ENCODE results near the gene NEK6. TPM values are rescaled to one million over a fixed set of nuclear protein-coding genes. Genes with fewer than 3 reads are reported as not detected.

The NEK6 gene
- polyA plus RNA-seq, 3 donors: 15.8 to 24.6 (median 18.3) TPM

DNA sequence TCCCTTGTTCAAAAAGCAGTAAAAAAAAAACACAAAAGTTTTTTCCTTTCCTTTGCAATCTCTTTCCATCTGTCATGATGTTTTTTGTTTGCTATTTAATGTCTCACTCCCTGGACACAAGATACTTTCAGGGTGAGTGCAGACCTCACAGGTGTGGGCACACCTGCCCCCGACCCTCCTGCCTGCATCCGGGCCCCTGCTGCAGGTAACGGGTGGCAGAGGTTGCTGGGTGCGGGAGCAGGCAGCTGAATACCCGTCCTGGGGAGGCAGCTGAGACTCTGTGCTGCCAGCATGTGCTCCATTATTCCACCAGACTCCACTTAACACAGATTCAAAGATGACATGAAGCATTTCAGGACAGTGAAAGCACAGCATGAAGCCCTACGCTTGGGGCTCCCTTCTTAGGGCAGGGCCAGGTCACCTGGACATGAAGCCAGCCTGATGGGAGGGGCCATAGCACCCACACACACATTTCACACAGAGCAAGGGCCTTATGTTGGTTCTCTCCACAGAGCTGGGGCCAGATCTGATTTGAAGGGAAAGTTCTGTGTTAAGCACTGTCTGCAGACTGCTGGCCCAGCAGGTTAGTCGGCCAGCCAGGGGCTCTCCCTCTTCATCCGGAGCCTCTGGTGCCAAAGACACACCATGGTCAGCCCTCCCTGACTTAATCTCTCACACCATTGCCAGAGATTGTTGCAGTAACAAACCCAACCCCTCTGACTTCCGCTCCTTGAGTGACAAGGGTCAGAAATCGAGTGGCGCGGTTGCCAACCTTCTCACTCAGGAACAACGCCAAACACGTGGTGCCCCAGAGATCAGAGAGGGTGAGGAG, 13.0 kb downstream of the NEK6 start:
- WGBS, 3 donors: 33 to 52% (median 51%) methylated on average over 14 of the region's 14 CpGs
- H3K27ac ChIP-seq (ENCODE audit: low read depth, low read length): no peak overlapping the region

DNA sequence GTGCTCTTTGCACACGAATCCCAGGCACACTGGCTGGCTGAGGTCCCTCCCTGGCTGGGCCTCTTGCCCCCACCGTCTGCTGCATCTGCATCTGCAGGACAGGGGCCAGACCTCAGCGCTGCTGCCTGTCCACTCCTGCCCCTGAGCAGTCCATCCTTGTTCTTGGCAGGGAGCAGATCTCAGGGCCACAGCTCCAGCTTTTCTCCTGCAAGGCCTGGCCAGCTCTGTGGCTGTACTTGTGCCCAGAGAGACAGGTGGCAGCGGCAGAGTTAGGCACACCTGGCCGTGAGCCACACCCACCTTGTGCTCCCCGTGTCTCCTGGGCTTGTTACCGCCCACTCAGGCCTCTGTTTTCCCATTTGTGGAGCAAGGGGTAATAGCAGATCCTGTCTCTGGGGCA, 13.9 kb downstream of the NEK6 start:
- 41 to 76% (median 69%) methylated on average over 7 of the region's 7 CpGs for WGBS, 3 donors

DNA sequence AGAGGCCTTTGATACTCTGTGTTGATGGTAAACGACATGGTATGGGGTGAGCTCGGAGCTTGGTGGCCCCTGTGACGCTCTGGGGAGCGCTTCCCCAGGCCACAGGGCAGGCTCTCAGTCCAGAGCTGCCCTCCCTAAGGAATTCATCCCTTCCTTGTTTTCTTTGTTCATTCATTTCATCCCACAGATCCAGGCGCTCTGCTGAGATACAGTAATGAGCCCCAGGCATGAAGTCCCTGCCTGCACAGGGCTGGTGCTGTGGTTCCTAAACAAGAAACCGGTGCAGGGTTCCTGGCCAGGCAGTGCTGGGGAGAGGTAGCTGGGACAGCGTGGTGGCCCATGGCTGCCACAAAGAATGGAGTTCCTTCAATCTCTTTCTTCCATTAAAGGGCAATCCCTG, 14.4 kb downstream of the NEK6 start:
- WGBS, 3 donors: 76 to 87% (median 81%) methylated on average over 7 of the region's 7 CpGs
- H3K27ac ChIP-seq (ENCODE audit: low read depth, low read length): no peak overlapping the region

More for the DNA sequence above, 13.9 kb downstream of the NEK6 start:
- no peak overlapping the region for H3K27ac ChIP-seq (ENCODE audit: low read depth, low read length)

DNA sequence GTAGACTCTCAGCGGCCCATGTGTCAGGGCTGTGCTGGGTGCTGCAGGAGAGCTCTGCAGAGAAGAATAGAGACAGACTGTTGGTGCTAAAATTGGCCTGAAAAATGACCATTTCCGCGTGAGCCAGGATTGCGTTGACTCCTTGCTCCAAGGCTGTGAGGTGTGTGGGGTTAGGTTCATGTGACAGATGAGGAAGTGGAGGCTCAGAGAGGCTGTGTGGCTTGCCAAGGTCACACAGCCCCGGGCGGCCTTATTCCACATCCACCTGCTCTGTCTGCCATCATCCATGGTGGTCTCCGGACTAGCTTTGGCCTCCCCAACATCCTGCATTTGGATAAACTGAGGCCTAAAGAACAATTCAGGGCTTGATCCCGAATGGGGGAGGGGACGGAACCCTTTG, 15.2 kb downstream of the NEK6 start:
- 78 to 84% (median 81%) methylated on average over 9 of the region's 9 CpGs for WGBS, 3 donors
- H3K27ac ChIP-seq (ENCODE audit: low read depth, low read length): no peak overlapping the region

DNA sequence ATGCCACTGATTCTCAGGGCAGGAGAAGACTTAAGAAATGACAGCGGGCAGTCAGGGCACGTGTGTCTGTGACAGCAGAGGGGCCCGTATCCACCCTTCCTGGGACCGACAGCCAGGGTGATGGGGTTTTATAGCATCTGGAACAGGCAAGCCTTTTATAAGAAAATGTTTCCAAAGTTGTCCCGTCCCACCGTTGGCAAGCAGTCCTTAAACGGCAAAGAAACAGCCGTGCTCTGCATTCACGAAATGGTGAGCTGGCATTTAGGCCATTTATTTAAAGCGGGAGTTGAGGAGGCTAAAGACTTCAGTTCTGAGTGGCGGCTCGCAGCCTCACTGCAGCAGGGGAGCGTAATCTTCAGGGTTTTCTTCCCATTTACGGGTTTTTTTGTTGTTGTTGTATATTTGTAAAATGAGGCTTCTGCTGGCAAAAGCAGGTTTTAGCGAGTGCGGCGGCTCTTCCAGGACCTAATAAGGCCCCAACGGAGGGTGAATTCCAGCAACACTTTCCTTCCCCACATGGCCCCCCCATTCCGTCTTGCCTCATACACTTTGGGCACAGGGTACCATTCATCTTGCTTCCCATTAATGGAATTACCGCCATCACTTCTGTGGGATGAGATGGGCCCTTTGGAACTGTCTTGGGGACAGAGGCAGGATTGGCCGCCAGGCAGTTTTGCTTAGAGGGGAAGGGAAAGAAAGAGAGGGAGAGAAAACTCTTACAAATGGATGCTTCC, 15.8 kb downstream of the NEK6 start:
- 77 to 90% (median 87%) methylated on average over 21 of the region's 21 CpGs for WGBS, 3 donors
- no peak overlapping the region for H3K27ac ChIP-seq (ENCODE audit: low read depth, low read length)

DNA sequence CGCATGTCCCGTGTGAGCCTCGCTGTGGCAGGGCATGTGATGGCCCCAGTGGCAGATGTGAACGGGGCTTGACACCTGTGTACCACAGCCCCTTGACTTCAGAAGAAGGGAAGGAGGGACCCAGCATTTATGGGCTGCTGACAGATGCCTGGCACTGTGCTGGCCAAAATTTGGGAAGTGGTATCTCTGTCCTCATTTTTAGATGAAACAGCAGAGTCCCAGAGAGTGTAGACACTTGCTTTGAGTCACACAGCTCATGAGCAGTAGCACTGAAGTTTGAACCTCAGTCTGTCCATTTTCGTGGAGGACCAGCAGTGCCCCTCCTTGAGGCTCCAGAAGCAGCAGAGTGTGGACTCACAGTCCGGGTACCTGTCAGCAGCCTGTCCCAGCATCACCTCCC, 16.5 kb downstream of the NEK6 start:
- no peak overlapping the region for H3K27ac ChIP-seq (ENCODE audit: low read depth, low read length)
- 86 to 94% (median 91%) methylated on average over 6 of the region's 6 CpGs for WGBS, 3 donors

DNA sequence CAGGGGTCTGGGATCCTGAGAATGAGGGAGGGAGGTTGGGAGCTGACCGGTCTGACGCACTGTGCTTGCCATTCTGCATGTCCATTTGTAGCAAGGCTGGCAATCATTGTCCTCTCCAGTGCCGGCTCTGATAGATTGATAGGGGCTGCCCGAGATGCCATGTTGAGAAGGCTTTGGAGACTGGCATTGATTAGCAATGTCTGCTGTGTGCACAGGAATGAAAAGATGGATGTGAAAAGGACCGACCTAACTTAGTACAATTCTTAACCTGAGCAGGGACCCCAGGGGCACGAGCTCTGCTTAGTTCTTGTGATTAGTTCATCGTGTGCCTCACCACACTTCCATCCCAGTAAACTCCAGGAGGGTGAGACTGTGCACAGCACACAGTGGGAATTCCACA, 17.0 kb downstream of the NEK6 start:
- no peak overlapping the region for H3K27ac ChIP-seq (ENCODE audit: low read depth, low read length)

DNA sequence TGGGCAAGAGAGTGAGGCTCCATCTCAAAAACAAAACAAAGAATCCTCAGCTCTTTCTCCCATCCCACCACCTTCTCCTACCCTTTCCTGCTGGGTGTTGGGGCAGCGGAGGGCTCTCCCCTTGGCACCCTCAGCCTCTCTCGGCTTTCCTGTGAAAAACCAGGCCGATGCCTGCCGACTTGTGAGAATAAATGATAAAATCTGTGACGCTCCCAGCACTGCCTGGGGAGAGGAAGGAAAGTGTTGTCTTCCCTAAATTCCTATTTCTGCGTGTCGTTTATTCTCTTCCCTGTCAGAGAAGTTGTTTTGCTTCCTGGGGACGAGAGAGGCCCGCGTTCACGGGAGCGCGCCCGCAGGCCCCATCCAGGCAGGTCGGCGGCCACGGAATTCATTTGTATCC, 19.7 kb downstream of the NEK6 start:
- no peak overlapping the region for H3K27ac ChIP-seq (ENCODE audit: low read depth, low read length)
- 83 to 88% (median 84%) methylated on average over 17 of the region's 17 CpGs for WGBS, 3 donors

More for the DNA sequence above, 17.0 kb downstream of the NEK6 start:
- WGBS, 3 donors: 90 to 96% (median 95%) methylated on average over 7 of the region's 7 CpGs

DNA sequence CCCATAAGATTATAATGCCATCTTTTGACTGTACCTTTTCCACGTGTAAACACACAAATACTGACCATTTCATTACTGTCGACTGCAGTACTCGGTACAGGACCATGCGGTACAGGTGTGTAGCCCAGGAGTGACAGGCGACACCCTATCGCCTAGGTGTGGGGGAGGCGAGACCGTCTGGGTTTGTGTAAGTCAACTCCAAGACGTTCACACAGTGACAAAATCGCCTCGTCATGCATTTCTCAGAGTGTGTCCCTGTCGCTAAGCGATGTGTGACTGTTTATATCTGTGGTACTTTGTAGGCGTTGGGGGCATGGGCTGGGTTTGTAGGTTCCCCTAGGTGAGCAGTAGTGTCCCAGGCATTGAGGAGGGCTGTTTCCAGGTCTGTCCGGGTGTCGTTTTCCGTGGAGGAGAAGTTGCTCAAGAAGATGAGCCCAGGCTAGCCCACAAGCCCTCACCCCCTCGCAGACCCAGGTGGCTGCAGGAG, 20.3 kb downstream of the NEK6 start:
- WGBS, 3 donors: 73 to 91% (median 76%) methylated on average over 18 of the region's 18 CpGs
- H3K27ac ChIP-seq (ENCODE audit: low read depth, low read length): no peak overlapping the region

DNA sequence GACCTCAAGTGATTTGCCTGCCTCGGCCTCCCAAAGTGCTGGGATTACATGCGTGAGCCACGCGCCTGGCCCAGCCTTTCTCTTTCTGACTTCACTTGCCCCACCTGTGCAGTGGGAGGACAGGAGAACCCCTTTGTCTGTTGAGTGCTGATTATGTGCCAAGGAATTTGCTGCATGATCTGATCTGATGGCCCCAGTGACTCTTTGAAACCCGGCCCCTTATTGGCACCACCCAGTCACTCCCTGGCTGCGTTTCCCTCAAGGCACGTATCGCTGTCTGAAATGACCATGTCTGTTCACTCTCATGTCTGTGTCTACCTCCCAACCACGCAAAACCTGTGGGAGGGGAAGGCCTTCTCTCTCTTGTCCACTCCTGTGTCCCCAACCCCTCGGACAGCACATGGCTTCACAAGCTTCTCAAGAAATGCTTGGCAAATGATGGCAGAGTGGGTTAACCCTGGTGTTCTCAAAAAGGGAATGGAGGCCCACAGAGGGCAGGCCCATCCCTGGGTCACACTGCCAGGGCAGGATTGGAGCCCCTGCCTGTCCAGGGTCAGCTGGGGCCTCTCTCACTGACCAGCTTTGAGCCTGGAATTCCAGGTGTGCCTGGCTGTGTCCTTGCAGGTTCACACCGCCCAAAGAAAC, 21.9 kb downstream of the NEK6 start:
- no peak overlapping the region for H3K27ac ChIP-seq (ENCODE audit: low read depth, low read length)
- WGBS, 3 donors: 65 to 82% (median 69%) methylated on average over 11 of the region's 11 CpGs

DNA sequence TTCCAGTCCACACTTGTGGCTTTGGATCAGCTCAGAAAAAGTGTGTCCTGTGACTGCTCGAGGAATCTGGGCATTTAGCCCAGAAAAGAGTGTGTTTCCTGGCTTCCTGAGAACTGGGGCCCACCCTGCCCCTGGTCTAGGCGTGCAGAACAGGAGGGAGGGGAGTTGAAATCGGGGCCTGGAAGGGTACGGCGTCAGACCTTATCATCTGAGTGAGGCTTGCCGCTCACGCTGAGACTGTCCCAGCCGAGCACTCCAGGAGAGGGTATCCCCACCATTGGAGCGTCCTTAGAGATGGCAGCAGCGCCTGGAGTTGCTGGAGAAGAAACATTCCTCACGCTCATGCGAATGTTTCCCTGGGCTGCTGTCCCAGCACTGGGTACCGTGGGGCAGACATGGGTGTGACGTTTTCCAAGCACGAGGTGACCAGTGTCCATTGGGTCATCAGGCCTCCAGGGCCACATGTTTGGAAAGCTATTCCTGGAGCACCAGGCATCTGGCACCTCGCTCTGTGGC, 22.5 kb downstream of the NEK6 start:
- WGBS, 3 donors: 42 to 61% (median 42%) methylated on average over 16 of the region's 16 CpGs
- no peak overlapping the region for H3K27ac ChIP-seq (ENCODE audit: low read depth, low read length)

DNA sequence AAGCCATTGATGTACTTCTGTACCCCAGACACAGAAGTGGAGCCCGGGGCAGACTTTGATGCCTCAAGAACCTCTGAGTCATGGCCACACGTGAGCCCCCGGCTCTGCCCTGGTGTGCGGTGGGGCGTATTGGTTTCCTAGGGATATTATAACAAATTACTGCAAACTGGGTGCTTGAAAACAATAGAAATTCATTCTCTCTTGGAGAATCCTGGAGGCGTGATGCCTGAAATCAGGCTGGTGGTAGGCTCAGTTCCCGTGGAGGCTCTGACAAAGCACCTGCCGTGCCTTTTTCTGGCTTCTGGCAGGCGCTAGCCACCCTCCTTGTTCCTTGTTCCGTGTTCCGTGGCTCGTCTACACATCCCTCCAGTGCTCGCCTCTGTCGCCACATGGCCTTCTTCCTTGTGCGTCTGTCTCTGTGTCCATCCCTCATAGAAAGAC, 24.2 kb downstream of the NEK6 start:
- no peak overlapping the region for H3K27ac ChIP-seq (ENCODE audit: low read depth, low read length)
- WGBS, 3 donors: 51 to 84% (median 56%) methylated on average over 15 of the region's 15 CpGs

DNA sequence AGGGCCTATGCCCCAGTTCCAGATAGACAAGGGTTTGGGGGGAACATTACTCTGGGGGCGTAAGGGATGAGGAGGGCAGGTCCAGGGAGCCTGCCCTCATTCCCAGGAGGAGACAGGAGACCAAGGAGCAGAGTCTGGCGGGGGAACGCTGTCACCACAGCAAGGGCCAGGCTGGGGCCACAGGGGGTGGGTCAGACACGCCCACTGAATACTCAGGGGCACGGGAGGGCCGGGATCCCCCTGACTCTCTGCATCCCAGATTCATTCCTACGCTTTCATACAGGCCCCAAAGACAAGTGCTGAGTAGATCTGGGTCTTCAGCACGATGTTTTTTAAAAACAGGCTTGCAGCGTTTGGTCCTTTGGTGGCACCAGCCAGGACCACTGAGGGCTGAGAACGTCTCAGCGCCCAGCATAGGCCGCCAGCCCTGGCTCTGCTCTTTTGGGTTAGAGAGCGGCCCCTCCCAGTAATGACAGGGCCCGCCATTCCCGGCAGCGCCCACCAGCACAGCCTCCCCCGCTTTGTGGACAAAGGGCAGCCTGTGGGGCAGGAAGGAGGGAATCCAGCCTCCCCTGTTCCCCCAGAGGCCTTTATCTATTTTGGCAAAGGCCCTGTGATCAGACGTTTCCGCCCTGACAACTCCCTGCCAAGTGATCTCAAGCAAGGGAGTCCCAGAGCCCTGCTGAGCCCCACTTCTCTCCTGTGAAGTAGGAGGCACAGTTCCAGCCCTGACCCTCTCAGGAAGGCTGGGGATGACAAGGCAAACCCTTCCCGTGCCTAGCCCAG, 24.9 kb downstream of the NEK6 start:
- 28 to 64% (median 31%) methylated on average over 20 of the region's 20 CpGs for WGBS, 3 donors
- no peak overlapping the region for H3K27ac ChIP-seq (ENCODE audit: low read depth, low read length)

DNA sequence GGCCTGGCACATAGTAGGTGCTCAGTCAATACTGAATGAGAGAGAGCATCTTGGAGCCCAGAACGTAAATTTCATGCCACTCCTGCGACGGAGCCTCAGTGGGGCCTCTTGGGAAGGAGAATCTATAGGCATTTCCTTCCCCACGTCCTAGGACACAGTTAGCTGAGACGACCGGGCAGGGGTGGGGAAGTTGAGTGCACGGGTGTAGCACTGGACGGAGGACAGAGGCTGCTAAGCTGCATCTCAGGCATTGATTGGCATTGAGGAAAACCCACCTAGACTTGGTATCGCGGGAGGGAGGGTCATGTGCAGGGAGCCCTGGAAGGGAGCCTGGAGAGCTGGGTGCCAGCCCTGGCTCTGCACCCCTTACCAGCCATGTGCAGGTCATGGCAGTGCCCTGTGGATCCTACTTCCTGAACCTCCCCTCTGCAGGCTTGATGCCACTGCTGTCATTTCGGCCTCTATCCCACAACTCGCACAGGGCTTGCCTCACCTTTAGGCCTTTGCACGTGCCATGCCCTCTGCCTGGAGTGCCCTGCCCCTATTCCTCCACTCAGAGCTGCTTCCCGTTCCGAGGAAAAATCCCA, 25.6 kb downstream of the NEK6 start:
- 54 to 80% (median 61%) methylated on average over 15 of the region's 15 CpGs for WGBS, 3 donors

DNA sequence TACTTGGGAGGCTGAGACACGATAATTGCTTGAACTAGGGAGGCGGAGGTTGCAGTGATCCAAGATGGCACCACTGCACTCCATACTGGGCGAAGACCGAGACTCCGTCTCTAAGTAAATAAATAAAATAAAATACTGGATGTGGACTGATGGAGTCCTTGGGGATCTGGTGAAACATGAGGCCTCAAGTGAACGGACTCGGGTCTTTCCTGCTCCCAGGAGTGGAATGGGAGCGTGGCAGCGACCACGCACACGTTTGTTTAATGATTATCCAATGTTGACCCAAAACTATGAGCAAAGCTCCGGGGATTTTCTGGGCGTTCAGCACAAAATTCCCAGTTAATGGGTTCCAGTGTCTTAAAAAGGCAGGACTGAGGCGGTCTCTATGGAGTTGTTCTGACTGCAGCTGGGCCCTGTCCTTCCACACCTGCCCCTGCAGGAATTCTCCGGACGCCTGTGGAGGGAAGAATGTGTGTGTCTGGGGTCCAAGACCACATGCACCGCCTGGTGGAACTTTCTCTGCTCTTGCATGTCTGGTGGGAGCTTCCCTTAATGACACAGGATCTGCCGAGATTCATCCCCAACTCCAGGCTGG, 26.6 kb downstream of the NEK6 start:
- WGBS, 3 donors: 59 to 79% (median 66%) methylated on average over 18 of the region's 18 CpGs
- H3K27ac ChIP-seq (ENCODE audit: low read depth, low read length): no peak overlapping the region

More for the DNA sequence above, 25.6 kb downstream of the NEK6 start:
- no peak overlapping the region for H3K27ac ChIP-seq (ENCODE audit: low read depth, low read length)

DNA sequence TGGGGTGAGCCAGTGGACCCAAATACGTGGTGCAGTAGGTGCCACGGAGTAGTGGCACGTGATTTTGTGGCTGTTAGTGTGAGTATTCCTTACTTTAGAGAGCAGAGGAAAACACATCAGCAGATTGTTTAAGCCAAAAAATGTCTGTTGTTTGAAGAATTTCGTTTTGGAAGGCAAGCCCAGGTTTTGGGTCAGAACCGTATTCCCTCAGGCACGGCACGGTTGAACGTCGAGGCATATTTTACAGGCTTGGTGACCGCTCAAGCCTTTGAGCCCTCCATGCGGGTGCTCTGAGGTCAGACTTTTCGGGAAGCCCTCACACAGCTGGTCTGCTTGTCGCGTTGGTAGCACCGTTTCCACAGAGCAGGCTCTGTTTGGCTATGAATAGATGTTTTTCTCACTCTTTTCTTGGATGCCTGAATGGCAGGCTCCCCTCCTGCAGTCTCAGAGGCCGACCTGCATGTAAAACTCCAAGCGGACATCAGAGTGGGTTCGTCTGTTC, 27.2 kb downstream of the NEK6 start:
- WGBS, 3 donors: 48 to 75% (median 61%) methylated on average over 18 of the region's 18 CpGs
- peak overlapping the region; percentile 21 for H3K27ac ChIP-seq (ENCODE audit: low read depth, low read length)

DNA sequence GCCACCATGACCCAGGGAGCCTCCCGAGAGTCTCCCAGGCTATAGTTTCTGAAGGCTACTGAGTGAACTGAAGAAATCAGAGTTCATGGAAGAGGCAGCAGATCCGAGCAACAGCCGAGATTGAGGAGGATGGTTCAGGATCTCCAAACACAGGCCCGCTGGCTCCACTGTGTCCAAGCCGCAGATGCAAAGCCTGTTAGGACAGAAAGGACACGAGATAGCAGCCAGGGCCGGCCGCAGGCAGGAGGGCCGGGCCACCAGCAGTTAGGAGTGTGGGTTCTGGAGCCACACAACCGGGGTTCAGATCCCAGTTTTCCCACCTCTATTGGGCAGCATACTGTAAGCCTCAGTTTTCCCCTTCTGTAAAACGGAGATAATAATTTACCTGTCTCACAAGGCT, 27.7 kb downstream of the NEK6 start:
- 52 to 84% (median 78%) methylated on average over 11 of the region's 11 CpGs for WGBS, 3 donors
- H3K27ac ChIP-seq (ENCODE audit: low read depth, low read length): no peak overlapping the region
